IMR-90 (cell line): ENCODE data around the gene HECTD2. TPM values are rescaled to one million over a fixed set of nuclear protein-coding genes. Genes with fewer than 3 reads are reported as not detected.

ENCODE experiments used
- ATAC-seq: fragments of 200-7000 bp; cut with Tn5 transposase; 2 replicates; pipeline ENCODE4 v1.9.1; 2020; ENCODE audit warnings: low read depth, mild to moderate bottlenecking, moderate library complexity
- BruUV-seq: library from RNA; stranded (reverse); fragments of 400-500 nt; replicated peaks from 2 replicates; lab custom pipeline; 2021; lab: Mats Ljungman, UMichigan
- CTCF ChIA-PET: fragments of 300-600 bp; formaldehyde crosslinking; extraction: SDS; loops from one replicate; lab custom pipeline; 2021; ENCODE audit warnings: antibody characterized with exemption; lab: Yijun Ruan, JAX
- POLR2A ChIA-PET: fragments of 300-600 bp; sonication (Branson Sonifier 250); formaldehyde crosslinking; loops from one replicate; lab custom pipeline; 2022; ENCODE audit warnings: antibody characterized with exemption; ENCODE audit not compliant: unreplicated experiment; lab: Charles Lee
- DNase-seq: peaks from one replicate; pipeline ENCODE4 v3.0.0; 2013
- H2AFZ ChIP-seq: replicated peaks from 2 replicates; pipeline ENCODE3; 2013; ENCODE audit warnings: low read length, mild to moderate bottlenecking; ENCODE audit not compliant: poor library complexity
- H2AK5ac ChIP-seq: 2 replicates; pipeline ENCODE4 v1.6.1; 2013; ENCODE audit warnings: low read depth, low read length, inconsistent platforms
- H2AK9ac ChIP-seq: replicated peaks from 2 replicates; pipeline ENCODE3; 2013; ENCODE audit warnings: mild to moderate bottlenecking, low read depth, low read length, moderate library complexity; ENCODE audit not compliant: poor library complexity
- H2BK120ac ChIP-seq: 2 replicates; pipeline ENCODE4 v1.6.1; 2013; ENCODE audit warnings: low read depth, low read length, inconsistent platforms
- H2BK15ac ChIP-seq: 3 replicates; pipeline ENCODE4 v1.6.1; 2013; ENCODE audit warnings: low read depth, low read length, inconsistent platforms
- H2BK20ac ChIP-seq: 2 replicates; pipeline ENCODE4 v1.6.1; 2013; ENCODE audit warnings: low read depth, mild to moderate bottlenecking, inconsistent platforms, low read length, moderate library complexity
- H2BK5ac ChIP-seq: 2 replicates; pipeline ENCODE4 v1.6.1; 2013; ENCODE audit warnings: mild to moderate bottlenecking, low read depth, low read length, inconsistent platforms; ENCODE audit not compliant: poor library complexity, severe bottlenecking
- H3K14ac ChIP-seq: replicated peaks from 2 replicates; pipeline ENCODE4 v1.6.1; 2013; ENCODE audit warnings: low read depth, low read length, inconsistent platforms
- H3K18ac ChIP-seq: 2 replicates; pipeline ENCODE4 v1.6.1; 2013; ENCODE audit warnings: low read depth, low read length, control low read depth
- H3K23ac ChIP-seq: 2 replicates; pipeline ENCODE4 v1.6.1; 2013; ENCODE audit warnings: low read depth, low read length, inconsistent platforms
- H3K27ac ChIP-seq: 2 replicates; pipeline ENCODE4 v1.5.1; 2013; ENCODE audit warnings: mild to moderate bottlenecking, control low read depth, low read length; ENCODE audit not compliant: insufficient read depth
- H3K27me3 ChIP-seq: 2 replicates; pipeline ENCODE4 v1.6.1; 2013; ENCODE audit warnings: low read length; ENCODE audit not compliant: control insufficient read depth, insufficient read depth
- H3K36me3 ChIP-seq: 2 replicates; pipeline ENCODE4 v1.6.1; 2013; ENCODE audit warnings: low read length, mixed read lengths; ENCODE audit not compliant: control insufficient read depth, insufficient read depth
- H3K4ac ChIP-seq: 2 replicates; pipeline ENCODE4 v1.6.1; 2013; ENCODE audit warnings: low read depth, low read length, inconsistent platforms
- H3K4me1 ChIP-seq: 2 replicates; pipeline ENCODE4 v1.6.1; 2013; ENCODE audit warnings: low read length, mixed read lengths; ENCODE audit not compliant: control insufficient read depth, insufficient read depth
- H3K4me2 ChIP-seq: 2 replicates; pipeline ENCODE4 v1.6.1; 2013; ENCODE audit warnings: low read depth, mild to moderate bottlenecking, control low read depth, low read length, moderate library complexity
- H3K4me3 ChIP-seq: 2 replicates; pipeline ENCODE4 v1.5.1; 2013; ENCODE audit warnings: low read depth, mild to moderate bottlenecking, control low read depth, low read length, moderate library complexity; ENCODE audit not compliant: insufficient read depth
- H3K56ac ChIP-seq: 2 replicates; pipeline ENCODE4 v1.6.1; 2013; ENCODE audit warnings: low read length, inconsistent platforms; ENCODE audit not compliant: insufficient read depth; ENCODE audit errors: extremely low read depth
- H3K79me1 ChIP-seq, 2 experiments: 2 replicates each; pipeline ENCODE4 v1.6.1; 2013; ENCODE audit warnings: low read length in 2 of 2, inconsistent platforms in 1 of 2, low read depth in 1 of 2
- H3K9ac ChIP-seq: 2 replicates; pipeline ENCODE4 v1.6.1; 2013; ENCODE audit warnings: low read depth, low read length, control low read depth
- H3K9me1 ChIP-seq: 2 replicates; pipeline ENCODE4 v1.6.1; 2013; ENCODE audit warnings: low read length, inconsistent platforms; ENCODE audit not compliant: insufficient read depth
- H3K9me3 ChIP-seq: 2 replicates; pipeline ENCODE4 v1.6.1; 2013; ENCODE audit warnings: low read length; ENCODE audit not compliant: control insufficient read depth, insufficient read depth
- H4K20me1 ChIP-seq: 2 replicates; pipeline ENCODE4 v1.6.1; 2013; ENCODE audit warnings: low read length, inconsistent platforms; ENCODE audit not compliant: insufficient read depth
- H4K5ac ChIP-seq: 2 replicates; pipeline ENCODE4 v1.6.1; 2013; ENCODE audit warnings: mild to moderate bottlenecking, low read depth, low read length, control low read depth
- H4K8ac ChIP-seq, 2 experiments: 2 replicates each; pipeline ENCODE4 v1.6.1; 2013; ENCODE audit warnings: low read depth in 2 of 2, low read length in 2 of 2, control low read depth in 1 of 2, inconsistent platforms in 1 of 2
- H4K91ac ChIP-seq: 2 replicates; pipeline ENCODE4 v1.6.1; 2013; ENCODE audit warnings: low read depth, low read length, inconsistent platforms; ENCODE audit not compliant: insufficient read depth
- MAFK ChIP-seq: IDR thresholded peaks from 2 replicates; pipeline ENCODE4 v1.6.1; 2012; ENCODE audit warnings: low read depth, low read length, improper control_type of control experiment
- RAD21 ChIP-seq: IDR thresholded peaks from 2 replicates; pipeline ENCODE4 v1.6.1; 2012; ENCODE audit warnings: low read length, improper control_type of control experiment
- WGBS, 2 experiments: methylation state at CpG; one replicate each; pipeline versions ENCODE4 v1.1.5 to v1.1.7; 2013; ENCODE audit warnings: missing lambda C conversion rate in 2 of 2; ENCODE audit not compliant: insufficient read length in 1 of 2; ENCODE audit errors: extremely low coverage in 2 of 2; 5-methylcytosine and 5-hydroxymethylcytosine counted together
- dilution Hi-C: fragments of 300-500 bp; cut with HindIII; formaldehyde crosslinking; loops from one replicate; pipeline ENCODE4 v1.14.3; 2018; ENCODE audit warnings: low sequenced_read_pairs; ENCODE audit not compliant: unreplicated experiment
- in situ Hi-C: fragments of 300-500 bp; cut with MboI; formaldehyde crosslinking; loops from 3 replicates; pipeline ENCODE4 v1.14.3; 2019; ENCODE audit warnings: low sequenced_read_pairs, inconsistent platforms, mixed read lengths
- intact Hi-C: fragments of 100-400 bp; cut with micrococcal nuclease; formaldehyde crosslinking; loops from 2 replicates; pipeline ENCODE4 v1.10.0; 2022
- polyA plus RNA-seq, 3 experiments: library from polyadenylated mRNA; depleted of rRNA; stranded (reverse); fragments of >200 nt; gene quantifications; 2 replicates each; pipeline ENCODE4 v1.2.3, GENCODE V29; 2012; ENCODE audit warnings: low replicate concordance in 1 of 3
- total RNA-seq: library from RNA; depleted of rRNA; stranded (reverse); fragments of >200 nt; gene quantifications from 2 replicates; pipeline ENCODE4 v1.2.3, GENCODE V29; 2012

HECTD2 gene
- total and polyA plus RNA-seq, 2 of the 4 experiments (the other 2 are of a cell fraction), result 5.2 to 5.9 TPM

- Histone ChIP-seq H3K79me1 (peaks cover 17 to 19% of the 10 kb centered on the region in 2 experiments), H3K36me3 (peaks cover 5% of the 10 kb centered on the region), H4K8ac (no peak overlapping the region), H2AK9ac (no peak overlapping the region), H3K27me3 (no peaks in the 10 kb centered on the region), H4K20me1 (no peaks in the 10 kb centered on the region), H3K4ac (no peak overlapping the region), H3K23ac (no peak overlapping the region), H4K91ac (no peak overlapping the region), H4K5ac (no peak overlapping the region), H2BK15ac (no peak overlapping the region), H2AK5ac (no peak overlapping the region), H2BK120ac (no peak overlapping the region), H3K27ac (no peak overlapping the region), H2AFZ (no peak overlapping the region), H3K9ac (no peak overlapping the region), H3K9me3 (no peaks in the 10 kb centered on the region), H3K4me2 (no peak overlapping the region), H3K4me3 (no peak overlapping the region), H3K9me1 (0 out of 2 replicates have a peak, but pooled peaks cover 4% of the 10 kb centered on the region), H2BK20ac (no peak overlapping the region), H2BK5ac (no peak overlapping the region), H3K56ac (no peak overlapping the region), H3K18ac (no peak overlapping the region), H3K4me1 (peaks cover 2% of the 10 kb centered on the region; the same call in 1 of the 2 replicates), H3K14ac (no peak overlapping the region)
- dilution Hi-C loops (no loop called here), in situ Hi-C loops (no loop called here), intact Hi-C loops (no loop called here)
- TF ChIP-seq RAD21 (no peak), MAFK (no peak)
- WGBS, 2 experiments, result no CpG with 5 or more reads among the region's 2 CpGs
- no peak for ATAC-seq
- BruUV-seq, result no TSS peak
- no peak for DNase-seq
- CTCF ChIA-PET, result no interaction called here
- POLR2A ChIA-PET, result no interaction called here
These were observed 22.0 kb downstream of the HECTD2 start for GRCh38 chr10:91432175-91432574.
